ENCODE measurements around the gene GABPB1.

GRCh38 chr15:50257924-50258323 lies 97.1 kb downstream of the GABPB1 start:
- no peak for TF ChIP-seq CTCF (conservative IDR thresholded peaks at IDR 0.05; ENCODE audit: low read depth, low read length)
- TF ChIP-seq EZH2phosphoT487 (IDR thresholded peaks at IDR 0.05; ENCODE audit: borderline replicate concordance, low read length), result no peak
- TF ChIP-seq EZH2 (IDR thresholded peaks at IDR 0.05; ENCODE audit: low read length, unreplicated experiment), result no peak

All from PC-3 (cell line).